K562 (cell line): ENCODE measurements around the gene ALG14. TPM values are rescaled to one million over a fixed set of nuclear protein-coding genes. Genes with fewer than 3 reads are reported as not detected.
A peak's percentile ranks its signal among the peaks of the same experiment; 100 is the strongest.

ENCODE experiments used
- CHD1 ChIP-seq: fragments of 200-600 bp; sonication (generic); IDR thresholded peaks from one replicate; pipeline ENCODE4 v1.6.1; 2012; ENCODE audit warnings: mild to moderate bottlenecking, moderate library complexity, low read length, inconsistent platforms
- DNMT1 ChIP-seq: fragments of 450-650 bp; IDR thresholded peaks from 2 replicates; pipeline ENCODE4 v1.6.1; 2016; ENCODE audit warnings: antibody characterized with exemption, mild to moderate bottlenecking
- HDAC2 ChIP-seq: fragments of 450-650 bp; IDR thresholded peaks from 2 replicates; pipeline ENCODE4 v1.6.1; 2016; ENCODE audit warnings: mild to moderate bottlenecking
- HNRNPK ChIP-seq: fragments of 200-400 bp; formaldehyde crosslinking; IDR thresholded peaks from one replicate; pipeline ENCODE4 v1.6.1; 2018; ENCODE audit warnings: mild to moderate bottlenecking, low read depth, low read length; ENCODE audit not compliant: poor library complexity, severe bottlenecking
- IRF1 ChIP-seq: sonication (generic); formaldehyde crosslinking; IDR thresholded peaks from 2 replicates; pipeline ENCODE4 v1.8.0; 2022; ENCODE audit warnings: missing genetic modification reagents, mild to moderate bottlenecking, borderline replicate concordance
- LCOR ChIP-seq: sonication (generic); formaldehyde crosslinking; IDR thresholded peaks from 2 replicates; pipeline ENCODE4 v1.8.0; 2022; ENCODE audit warnings: mild to moderate bottlenecking, missing genetic modification reagents
- NKRF ChIP-seq: fragments of 450-650 bp; IDR thresholded peaks from 2 replicates; pipeline ENCODE4 v1.6.1; 2016; ENCODE audit warnings: borderline replicate concordance
- NR2F6 ChIP-seq: fragments of 450-650 bp; formaldehyde crosslinking; IDR thresholded peaks from 2 replicates; pipeline ENCODE4 v1.4.0; 2020; ENCODE audit warnings: mild to moderate bottlenecking
- RFX5 ChIP-seq: IDR thresholded peaks from 2 replicates; pipeline ENCODE4 v1.6.1; 2011; ENCODE audit warnings: low read depth, mild to moderate bottlenecking, improper control_type of control experiment, low read length
- SRSF3 ChIP-seq: fragments of 200-400 bp; formaldehyde crosslinking; IDR thresholded peaks from 2 replicates; pipeline ENCODE4 v1.6.1; 2016; ENCODE audit warnings: mild to moderate bottlenecking, low read length, moderate library complexity; ENCODE audit not compliant: insufficient read depth
- TBL1XR1 ChIP-seq, 2 experiments: IDR thresholded peaks; 2 replicates each; pipeline ENCODE4 v1.6.1; 2012; ENCODE audit warnings: improper control_type of control experiment in 2 of 2, low read length in 2 of 2, mild to moderate bottlenecking in 1 of 2
- YBX1 ChIP-seq: fragments of 450-650 bp; IDR thresholded peaks from 2 replicates; pipeline ENCODE4 v1.7.1; 2016; ENCODE audit warnings: mild to moderate bottlenecking
- ZNF551 ChIP-seq: fragments of 250-450 bp; sonication (Bioruptor Pico); IDR thresholded peaks from 2 replicates; pipeline ENCODE4 v1.5.0; 2021; ENCODE audit warnings: mild to moderate bottlenecking, moderate library complexity
- ZNF589 ChIP-seq: fragments of 200-800 bp; sonication (Bioruptor generic); IDR thresholded peaks from 2 replicates; pipeline ENCODE4 v1.6.1; 2016; ENCODE audit warnings: low read depth, missing genetic modification characterization, missing compliant biosample characterization
- polyA plus RNA-seq, 8 experiments: library from polyadenylated mRNA; depleted of rRNA in 4 of 8; stranded (reverse) in 5 of 8; unstranded in 3 of 8; fragments of >200 nt; fragmentation: Nextera tagmentation in 2 of 8; fragmentation: Illumina TruSeq in 1 of 8; extraction: Ambion mirVana in 2 of 8; extraction: Trizol in 1 of 8; gene quantifications; 2 replicates each; pipeline versions ENCODE4 v1.2.1 to v1.2.3, GENCODE V29; 2011 to 2014; ENCODE audit warnings: inconsistent platforms in 1 of 8, missing spikeins in 1 of 8
- total RNA-seq, 7 experiments: library from RNA; depleted of rRNA in 6 of 7; stranded (reverse); fragments of >200 nt in 6 of 7; fragmentation: Illumina TruSeq in 2 of 7; extraction: Trizol in 2 of 7; gene quantifications; 2 replicates each; pipeline versions ENCODE4 v1.2.1 to v1.2.3, GENCODE V29; 2011 to 2021; ENCODE audit warnings: low replicate concordance in 1 of 7
- TF ChIP-seq, protein P1 (sequence below): sonication (generic); IDR thresholded peaks from 2 replicates; pipeline ENCODE4 v1.6.1; 2016
- TF ChIP-seq, protein P2 (sequence below): fragments of 150-350 bp; IDR thresholded peaks from 2 replicates; pipeline ENCODE4 v1.6.1; 2014; ENCODE audit warnings: low read depth, mild to moderate bottlenecking, low read length, borderline replicate concordance
- TF ChIP-seq, protein P3 (sequence below): fragments of 450-650 bp; IDR thresholded peaks from 2 replicates; pipeline ENCODE4 v1.6.1; 2016; ENCODE audit warnings: antibody characterized with exemption
- TF ChIP-seq, protein P4 (sequence below): fragments of 250-450 bp; sonication (Bioruptor Pico); IDR thresholded peaks from 2 replicates; pipeline ENCODE4 v1.8.0; 2021; ENCODE audit warnings: moderate library complexity, mild to moderate bottlenecking, inconsistent platforms

Gene ALG14
- total and polyA plus RNA-seq, 9 of the 15 experiments (the other 6 are each of a cell fraction or from before 2014, with no cell fraction given) = 2.8 to 16.2 (median 4.9) TPM

DNA sequence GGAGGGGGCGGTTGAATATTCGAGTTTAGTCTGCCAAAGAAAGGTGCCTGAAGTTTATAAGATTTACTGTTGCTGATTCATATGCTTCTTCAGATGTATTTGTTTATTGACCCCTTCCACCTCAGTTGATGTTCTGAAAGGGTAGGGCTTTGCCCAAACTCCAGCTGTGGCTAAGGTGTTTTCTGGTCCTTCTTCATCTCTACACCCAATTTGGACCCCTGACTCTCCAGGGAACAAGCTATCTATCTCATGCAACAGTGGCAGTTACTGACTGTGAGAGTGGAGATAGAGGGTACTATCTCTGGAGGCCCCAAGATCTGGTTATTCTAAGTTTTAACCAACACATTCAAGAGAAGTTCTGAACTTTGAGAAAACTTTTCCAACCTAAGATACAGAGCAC is 12.6 kb upstream of the ALG14 start (continued):
- TF ChIP-seq RFX5 = no peak
- no peak for TF ChIP-seq NR2F6
- 0 out of 2 replicates have a peak, but pooled peaks have one; percentile 44 for TF ChIP-seq LCOR (CRISPR knock-in tag)
- TF ChIP-seq HDAC2 = no peak
- peak in 1 of 2 experiments; percentile 24; a peak in 1 of 4 replicates for TF ChIP-seq TBL1XR1 (IDR thresholded peaks at IDR 0.05; ENCODE audit: low read length in 2 of 2)
- TF ChIP-seq, protein P1, sequence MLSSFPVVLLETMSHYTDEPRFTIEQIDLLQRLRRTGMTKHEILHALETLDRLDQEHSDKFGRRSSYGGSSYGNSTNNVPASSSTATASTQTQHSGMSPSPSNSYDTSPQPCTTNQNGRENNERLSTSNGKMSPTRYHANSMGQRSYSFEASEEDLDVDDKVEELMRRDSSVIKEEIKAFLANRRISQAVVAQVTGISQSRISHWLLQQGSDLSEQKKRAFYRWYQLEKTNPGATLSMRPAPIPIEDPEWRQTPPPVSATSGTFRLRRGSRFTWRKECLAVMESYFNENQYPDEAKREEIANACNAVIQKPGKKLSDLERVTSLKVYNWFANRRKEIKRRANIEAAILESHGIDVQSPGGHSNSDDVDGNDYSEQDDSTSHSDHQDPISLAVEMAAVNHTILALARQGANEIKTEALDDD = 0 out of 2 replicates have a peak, but pooled peaks have one; percentile 27
- TF ChIP-seq, protein P2, sequence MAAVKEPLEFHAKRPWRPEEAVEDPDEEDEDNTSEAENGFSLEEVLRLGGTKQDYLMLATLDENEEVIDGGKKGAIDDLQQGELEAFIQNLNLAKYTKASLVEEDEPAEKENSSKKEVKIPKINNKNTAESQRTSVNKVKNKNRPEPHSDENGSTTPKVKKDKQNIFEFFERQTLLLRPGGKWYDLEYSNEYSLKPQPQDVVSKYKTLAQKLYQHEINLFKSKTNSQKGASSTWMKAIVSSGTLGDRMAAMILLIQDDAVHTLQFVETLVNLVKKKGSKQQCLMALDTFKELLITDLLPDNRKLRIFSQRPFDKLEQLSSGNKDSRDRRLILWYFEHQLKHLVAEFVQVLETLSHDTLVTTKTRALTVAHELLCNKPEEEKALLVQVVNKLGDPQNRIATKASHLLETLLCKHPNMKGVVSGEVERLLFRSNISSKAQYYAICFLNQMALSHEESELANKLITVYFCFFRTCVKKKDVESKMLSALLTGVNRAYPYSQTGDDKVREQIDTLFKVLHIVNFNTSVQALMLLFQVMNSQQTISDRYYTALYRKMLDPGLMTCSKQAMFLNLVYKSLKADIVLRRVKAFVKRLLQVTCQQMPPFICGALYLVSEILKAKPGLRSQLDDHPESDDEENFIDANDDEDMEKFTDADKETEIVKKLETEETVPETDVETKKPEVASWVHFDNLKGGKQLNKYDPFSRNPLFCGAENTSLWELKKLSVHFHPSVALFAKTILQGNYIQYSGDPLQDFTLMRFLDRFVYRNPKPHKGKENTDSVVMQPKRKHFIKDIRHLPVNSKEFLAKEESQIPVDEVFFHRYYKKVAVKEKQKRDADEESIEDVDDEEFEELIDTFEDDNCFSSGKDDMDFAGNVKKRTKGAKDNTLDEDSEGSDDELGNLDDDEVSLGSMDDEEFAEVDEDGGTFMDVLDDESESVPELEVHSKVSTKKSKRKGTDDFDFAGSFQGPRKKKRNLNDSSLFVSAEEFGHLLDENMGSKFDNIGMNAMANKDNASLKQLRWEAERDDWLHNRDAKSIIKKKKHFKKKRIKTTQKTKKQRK = no peak
- TF ChIP-seq DNMT1 = no peak
- TF ChIP-seq HNRNPK = no peak
- TF ChIP-seq NKRF = no peak
- TF ChIP-seq ZNF589 (CRISPR knock-in tag) = 0 out of 2 replicates have a peak, but pooled peaks have one; percentile 18
- TF ChIP-seq SRSF3 = no peak
- TF ChIP-seq CHD1 = no peak
- TF ChIP-seq, protein P3, sequence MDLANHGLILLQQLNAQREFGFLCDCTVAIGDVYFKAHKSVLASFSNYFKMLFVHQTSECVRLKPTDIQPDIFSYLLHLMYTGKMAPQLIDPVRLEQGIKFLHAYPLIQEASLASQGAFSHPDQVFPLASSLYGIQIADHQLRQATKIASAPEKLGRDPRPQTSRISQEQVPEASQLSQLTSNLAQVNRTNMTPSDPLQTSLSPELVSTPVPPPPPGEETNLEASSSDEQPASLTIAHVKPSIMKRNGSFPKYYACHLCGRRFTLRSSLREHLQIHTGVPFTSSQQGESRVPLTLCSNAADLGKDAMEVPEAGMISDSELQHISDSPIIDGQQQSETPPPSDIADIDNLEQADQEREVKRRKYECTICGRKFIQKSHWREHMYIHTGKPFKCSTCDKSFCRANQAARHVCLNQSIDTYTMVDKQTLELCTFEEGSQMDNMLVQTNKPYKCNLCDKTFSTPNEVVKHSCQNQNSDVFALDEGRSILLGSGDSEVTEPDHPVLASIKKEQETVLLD = 0 out of 2 replicates have a peak, but pooled peaks have one; percentile 49
- TF ChIP-seq YBX1 = no peak
- TF ChIP-seq IRF1 (CRISPR knock-in tag) = no peak
- TF ChIP-seq, protein P4, sequence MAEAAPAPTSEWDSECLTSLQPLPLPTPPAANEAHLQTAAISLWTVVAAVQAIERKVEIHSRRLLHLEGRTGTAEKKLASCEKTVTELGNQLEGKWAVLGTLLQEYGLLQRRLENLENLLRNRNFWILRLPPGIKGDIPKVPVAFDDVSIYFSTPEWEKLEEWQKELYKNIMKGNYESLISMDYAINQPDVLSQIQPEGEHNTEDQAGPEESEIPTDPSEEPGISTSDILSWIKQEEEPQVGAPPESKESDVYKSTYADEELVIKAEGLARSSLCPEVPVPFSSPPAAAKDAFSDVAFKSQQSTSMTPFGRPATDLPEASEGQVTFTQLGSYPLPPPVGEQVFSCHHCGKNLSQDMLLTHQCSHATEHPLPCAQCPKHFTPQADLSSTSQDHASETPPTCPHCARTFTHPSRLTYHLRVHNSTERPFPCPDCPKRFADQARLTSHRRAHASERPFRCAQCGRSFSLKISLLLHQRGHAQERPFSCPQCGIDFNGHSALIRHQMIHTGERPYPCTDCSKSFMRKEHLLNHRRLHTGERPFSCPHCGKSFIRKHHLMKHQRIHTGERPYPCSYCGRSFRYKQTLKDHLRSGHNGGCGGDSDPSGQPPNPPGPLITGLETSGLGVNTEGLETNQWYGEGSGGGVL (CRISPR knock-in tag) = no peak
- no peak for TF ChIP-seq ZNF551 (CRISPR knock-in tag)
